Measurements from ENCODE around the gene LBHD2. TPM values are rescaled to one million over a fixed set of nuclear protein-coding genes. Genes with fewer than 3 reads are reported as not detected.

LBHD2 gene
- total RNA-seq, 2 experiments from 2014 or later = not detected

DNA sequence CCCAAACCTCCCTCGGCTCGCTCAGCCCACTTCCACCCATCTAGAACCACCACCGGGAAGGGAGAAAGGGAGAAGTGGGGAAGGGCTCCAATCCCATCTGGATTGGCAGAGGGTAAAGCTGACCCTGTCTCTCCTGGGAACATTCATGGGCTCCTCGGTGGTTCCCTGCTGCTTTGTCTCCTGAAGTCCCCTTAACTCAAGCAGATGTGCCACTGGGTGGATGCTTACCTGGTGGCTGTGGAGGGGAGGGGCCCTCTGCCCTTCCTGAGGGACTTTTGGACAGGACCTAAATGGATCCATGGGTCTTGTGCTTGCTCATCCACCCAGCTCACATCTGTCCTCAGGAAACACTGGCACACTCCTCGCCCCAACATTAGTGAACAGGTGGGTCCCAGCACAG is 24.5 kb upstream of the LBHD2 start:
- ATAC-seq (ENCODE audit: low read depth) (no peak), DNase-seq (no peak)
- Mint-ChIP-seq H3K4me1 (peaks cover 3% of the 10 kb centered on the region), H3K27ac (no peak overlapping the region), H3K36me3 (no peaks in the 10 kb centered on the region), H3K27me3 (peaks cover 55% of the 10 kb centered on the region), H3K4me3 (no peak overlapping the region), H3K9me3 (no peaks in the 10 kb centered on the region)
- POLR2A ChIA-PET = no interaction called here

DNA sequence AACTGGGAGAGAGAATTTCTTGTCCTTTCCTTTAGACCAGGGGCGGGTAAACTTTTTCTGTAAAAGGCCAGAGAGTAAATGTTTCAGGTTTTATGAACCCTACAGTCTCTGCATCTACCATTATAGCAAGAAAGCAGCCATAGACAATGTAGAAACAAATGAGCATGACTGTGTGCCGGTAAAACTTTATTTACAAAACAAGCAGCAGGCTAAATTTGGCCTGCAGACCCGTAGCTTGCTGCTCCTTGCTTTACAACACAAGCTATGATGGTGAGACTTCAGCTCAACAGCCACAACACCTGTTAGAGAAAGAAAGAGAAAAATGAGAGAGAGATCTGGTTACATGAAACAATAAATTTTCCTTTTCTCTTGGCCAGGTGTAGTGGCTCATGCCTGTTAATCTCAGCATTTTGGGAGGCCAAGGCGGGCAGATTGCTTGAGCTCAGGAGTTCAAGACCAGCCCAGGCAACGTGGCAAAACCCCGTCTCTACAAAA is 22.5 kb upstream of the LBHD2 start:
- peaks cover 40% of the 10 kb centered on the region for H3K27me3 Mint-ChIP-seq
- ATAC-seq (ENCODE audit: low read depth) (no peak), DNase-seq (no peak)
- POLR2A ChIA-PET = no interaction called here
- H3K27ac Mint-ChIP-seq = no peak overlapping the region
- no peaks in the 10 kb centered on the region for H3K36me3 Mint-ChIP-seq
- no peaks in the 10 kb centered on the region for H3K9me3 Mint-ChIP-seq
- no peak overlapping the region for H3K4me3 Mint-ChIP-seq
- H3K4me1 Mint-ChIP-seq = peaks cover 1% of the 10 kb centered on the region

DNA sequence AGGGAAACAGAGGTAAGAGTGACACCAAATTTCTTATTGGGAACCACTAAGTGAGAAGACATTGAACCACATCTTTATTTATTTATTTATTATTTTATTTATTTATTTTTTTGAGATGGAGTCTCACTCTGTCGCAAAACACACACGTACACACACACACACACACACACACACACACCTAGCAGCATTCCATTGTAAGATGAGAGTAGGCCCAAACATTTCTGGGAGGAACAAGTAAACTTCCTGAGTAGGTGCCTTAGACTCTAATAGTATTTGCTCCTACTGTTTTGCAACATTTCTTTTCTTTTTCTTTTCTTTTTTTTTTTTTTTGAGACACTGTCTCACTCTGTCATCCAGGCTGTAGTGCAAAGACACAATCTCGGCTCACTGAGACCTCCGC is 19.6 kb upstream of the LBHD2 start:
- H3K36me3 Mint-ChIP-seq = no peaks in the 10 kb centered on the region
- H3K27me3 Mint-ChIP-seq = peaks cover 26% of the 10 kb centered on the region
- H3K4me3 Mint-ChIP-seq = no peak overlapping the region
- ATAC-seq (ENCODE audit: low read depth) (no peak), DNase-seq (no peak)
- POLR2A ChIA-PET = no interaction called here
- H3K9me3 Mint-ChIP-seq = no peaks in the 10 kb centered on the region
- H3K27ac Mint-ChIP-seq = no peak overlapping the region
- no peaks in the 10 kb centered on the region for H3K4me1 Mint-ChIP-seq

DNA sequence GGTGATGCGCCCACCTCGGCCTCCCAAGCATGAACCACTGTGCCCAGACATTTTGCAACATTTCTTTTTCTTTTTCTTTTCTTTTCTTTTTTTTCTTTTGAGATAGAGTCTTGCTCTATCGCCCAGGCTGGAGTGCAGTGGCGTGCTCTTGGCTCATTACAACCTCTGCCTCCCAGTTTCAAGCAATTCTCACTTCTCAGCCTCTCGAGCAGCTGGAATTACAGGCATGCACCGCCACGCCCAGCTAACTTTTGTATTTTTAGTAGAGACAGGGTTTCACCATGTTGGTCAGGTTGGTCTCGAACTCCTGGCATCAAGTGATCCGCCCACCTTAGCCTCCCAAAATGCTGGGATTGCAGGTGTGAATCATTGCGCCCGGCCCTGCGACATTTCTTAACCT is 19.0 kb upstream of the LBHD2 start:
- POLR2A ChIA-PET = no interaction called here
- Mint-ChIP-seq H3K27me3 (peaks cover 21% of the 10 kb centered on the region), H3K9me3 (no peaks in the 10 kb centered on the region), H3K27ac (no peak overlapping the region), H3K4me1 (no peaks in the 10 kb centered on the region), H3K36me3 (no peaks in the 10 kb centered on the region), H3K4me3 (no peak overlapping the region)
- ATAC-seq (ENCODE audit: low read depth) (no peak), DNase-seq (no peak)

DNA sequence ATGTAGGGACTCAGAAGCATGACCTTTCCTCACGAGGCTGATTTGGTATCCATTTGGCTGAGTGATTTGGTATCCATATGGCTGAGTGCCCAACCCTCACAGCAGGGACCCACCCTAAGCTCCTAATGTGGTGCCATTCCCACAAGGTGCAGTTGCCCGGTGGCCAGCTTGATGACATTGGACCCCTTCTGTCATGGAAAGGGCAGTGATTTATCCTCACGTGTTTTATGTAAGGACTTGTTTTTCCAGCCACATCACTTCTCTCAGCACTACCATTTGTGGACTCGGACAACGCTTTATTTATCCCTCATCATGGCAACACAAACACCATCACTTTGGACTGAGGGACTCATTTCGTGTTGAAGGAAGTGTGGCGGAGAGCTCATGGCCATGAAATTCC is 18.1 kb upstream of the LBHD2 start:
- no peak overlapping the region for H3K27ac Mint-ChIP-seq
- no peaks in the 10 kb centered on the region for H3K9me3 Mint-ChIP-seq
- no peaks in the 10 kb centered on the region for H3K4me1 Mint-ChIP-seq
- no peak overlapping the region for H3K4me3 Mint-ChIP-seq
- DNase-seq = no peak
- no peaks in the 10 kb centered on the region for H3K36me3 Mint-ChIP-seq
- POLR2A ChIA-PET = no interaction called here
- ATAC-seq (ENCODE audit: low read depth) = no peak
- H3K27me3 Mint-ChIP-seq = peaks cover 20% of the 10 kb centered on the region

DNA sequence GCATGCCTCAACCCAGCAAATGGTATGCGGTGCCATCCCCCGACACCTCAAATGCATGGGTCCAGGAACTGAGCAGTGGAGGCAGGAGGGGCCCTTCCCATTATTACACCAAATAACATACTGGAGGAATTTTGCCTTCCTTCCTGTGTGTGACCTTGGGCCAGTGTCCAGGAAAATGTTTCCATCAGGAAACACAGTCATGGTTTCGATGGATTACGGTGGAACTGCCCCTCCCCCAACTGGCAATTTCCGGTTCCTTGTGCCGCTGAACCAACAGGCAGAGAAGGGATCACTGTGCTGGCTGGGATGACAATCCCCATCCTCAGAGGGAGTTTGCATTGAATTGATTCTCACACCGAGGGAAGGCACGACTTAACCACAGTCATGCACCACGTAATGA is 17.6 kb upstream of the LBHD2 start:
- POLR2A ChIA-PET = no interaction called here
- Mint-ChIP-seq H3K27me3 (peaks cover 20% of the 10 kb centered on the region), H3K9me3 (no peaks in the 10 kb centered on the region), H3K36me3 (no peaks in the 10 kb centered on the region), H3K4me3 (no peak overlapping the region), H3K4me1 (no peaks in the 10 kb centered on the region), H3K27ac (no peak overlapping the region)
- ATAC-seq (ENCODE audit: low read depth) = no peak
- DNase-seq = no peak

DNA sequence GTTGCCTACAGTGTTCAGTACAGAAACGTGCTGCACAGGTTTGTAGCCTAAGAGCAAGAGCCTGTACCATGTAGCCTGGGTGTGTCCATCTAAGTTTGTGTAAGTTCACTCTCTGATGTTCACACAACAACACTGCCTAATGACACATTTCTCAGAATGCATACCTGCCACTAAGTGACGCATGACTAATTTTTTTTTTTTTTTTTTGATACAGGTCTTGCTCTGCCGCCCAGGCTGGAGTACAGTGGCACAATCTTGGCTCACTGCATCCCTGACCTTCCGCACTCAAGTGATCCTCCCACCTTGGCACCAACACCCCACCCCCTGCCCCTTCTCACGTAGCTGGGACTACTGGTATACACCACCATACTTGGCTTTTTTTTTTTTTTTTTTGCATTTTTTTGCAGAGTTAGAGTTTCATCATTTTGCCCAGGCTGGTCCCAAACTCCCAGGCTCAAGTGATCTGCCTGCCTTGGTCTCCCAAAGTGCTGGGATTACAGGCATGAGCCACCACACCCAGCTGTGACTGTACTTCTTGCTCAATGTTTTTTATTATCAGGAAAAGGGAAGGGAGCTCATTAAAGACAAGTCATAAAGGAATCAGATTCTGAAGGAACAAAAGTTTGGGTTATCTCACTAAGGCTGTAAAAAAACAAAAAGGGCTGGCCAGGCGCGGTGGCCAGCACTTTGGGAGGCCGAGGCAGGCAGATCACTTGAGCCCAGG is 16.6 kb upstream of the LBHD2 start:
- Mint-ChIP-seq H3K4me3 (no peak overlapping the region), H3K9me3 (no peaks in the 10 kb centered on the region), H3K36me3 (no peaks in the 10 kb centered on the region), H3K27ac (no peak overlapping the region), H3K27me3 (peaks cover 20% of the 10 kb centered on the region), H3K4me1 (no peaks in the 10 kb centered on the region)
- ATAC-seq (ENCODE audit: low read depth) = no peak
- no peak for DNase-seq
- POLR2A ChIA-PET = no interaction called here

DNA sequence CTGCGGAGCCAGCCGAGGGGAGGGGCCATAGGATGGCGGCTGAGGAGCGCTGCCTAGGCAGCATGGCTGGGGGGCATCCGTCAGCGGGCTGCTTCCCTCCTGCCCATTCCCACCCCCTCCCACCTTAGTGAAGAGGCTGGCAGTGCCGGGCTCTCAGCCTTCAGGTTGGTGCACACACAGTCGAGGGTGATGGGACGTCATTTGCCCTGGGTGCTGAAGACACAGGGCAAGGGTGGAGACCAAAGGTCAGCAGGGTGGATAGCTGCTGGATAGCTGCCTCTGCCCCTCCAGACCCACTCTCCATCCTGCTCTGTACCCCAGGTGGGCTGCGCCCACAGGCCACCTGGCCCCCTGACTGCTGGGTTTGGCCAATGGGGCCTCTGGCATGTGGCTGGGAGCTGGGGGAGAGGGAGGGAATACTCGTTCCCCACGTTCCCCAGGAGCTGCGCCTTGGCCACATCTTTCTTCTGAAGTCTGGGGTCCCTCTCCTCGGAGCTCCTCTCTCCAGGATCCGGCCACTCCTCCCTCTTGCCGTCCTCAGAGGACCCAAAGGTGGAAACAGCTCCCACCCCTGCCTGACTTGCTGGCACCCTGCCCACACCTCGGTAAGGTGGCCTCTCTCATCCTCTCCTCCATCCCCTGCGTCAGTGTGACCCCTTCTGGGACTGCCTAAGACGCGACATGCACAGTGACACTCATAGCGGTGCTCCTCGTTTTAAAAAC is 15.5 kb upstream of the LBHD2 start:
- H3K27ac Mint-ChIP-seq = no peak overlapping the region
- no peaks in the 10 kb centered on the region for H3K36me3 Mint-ChIP-seq
- DNase-seq (no peak), ATAC-seq (ENCODE audit: low read depth) (no peak)
- H3K4me1 Mint-ChIP-seq = no peaks in the 10 kb centered on the region
- no peak overlapping the region for H3K4me3 Mint-ChIP-seq
- H3K27me3 Mint-ChIP-seq = peaks cover 12% of the 10 kb centered on the region
- H3K9me3 Mint-ChIP-seq = no peaks in the 10 kb centered on the region
- POLR2A ChIA-PET = no interaction called here

DNA sequence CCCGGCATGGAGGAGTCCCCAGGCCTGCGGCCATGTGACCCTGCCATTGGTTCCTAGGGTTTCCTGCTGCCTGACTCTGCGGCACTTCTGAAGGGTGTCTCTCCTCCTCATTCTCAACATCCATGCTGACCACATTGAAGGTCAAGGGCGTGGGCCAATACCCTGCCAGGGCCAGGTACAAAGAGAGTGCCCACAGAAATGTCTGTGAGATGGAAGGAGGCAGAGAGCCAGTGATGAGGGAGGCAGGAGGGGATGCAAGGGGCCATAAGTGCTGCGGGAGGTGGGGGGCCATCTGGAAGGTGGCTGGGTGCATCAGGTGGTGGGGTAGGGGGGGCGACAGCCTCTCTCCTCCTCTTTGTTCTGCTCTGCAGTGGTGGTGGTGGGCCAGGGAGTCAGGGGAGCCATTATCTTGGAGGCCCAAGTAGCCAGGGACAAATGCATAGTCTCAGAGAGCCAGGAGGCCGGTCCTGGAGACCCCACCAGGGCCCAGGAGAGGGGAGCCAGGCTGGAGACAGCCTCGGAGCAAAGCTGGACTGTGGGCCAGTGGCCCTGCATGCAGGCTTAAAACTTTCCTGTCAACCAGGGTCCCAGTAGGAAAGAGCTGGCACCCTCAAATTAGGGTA is 13.6 kb upstream of the LBHD2 start:
- H3K4me1 Mint-ChIP-seq = no peaks in the 10 kb centered on the region
- H3K36me3 Mint-ChIP-seq = no peaks in the 10 kb centered on the region
- DNase-seq = no peak
- H3K4me3 Mint-ChIP-seq = no peak overlapping the region
- H3K27ac Mint-ChIP-seq = no peak overlapping the region
- no peaks in the 10 kb centered on the region for H3K9me3 Mint-ChIP-seq
- H3K27me3 Mint-ChIP-seq = peaks cover 7% of the 10 kb centered on the region
- ATAC-seq (ENCODE audit: low read depth) = no peak
- POLR2A ChIA-PET = no interaction called here

DNA sequence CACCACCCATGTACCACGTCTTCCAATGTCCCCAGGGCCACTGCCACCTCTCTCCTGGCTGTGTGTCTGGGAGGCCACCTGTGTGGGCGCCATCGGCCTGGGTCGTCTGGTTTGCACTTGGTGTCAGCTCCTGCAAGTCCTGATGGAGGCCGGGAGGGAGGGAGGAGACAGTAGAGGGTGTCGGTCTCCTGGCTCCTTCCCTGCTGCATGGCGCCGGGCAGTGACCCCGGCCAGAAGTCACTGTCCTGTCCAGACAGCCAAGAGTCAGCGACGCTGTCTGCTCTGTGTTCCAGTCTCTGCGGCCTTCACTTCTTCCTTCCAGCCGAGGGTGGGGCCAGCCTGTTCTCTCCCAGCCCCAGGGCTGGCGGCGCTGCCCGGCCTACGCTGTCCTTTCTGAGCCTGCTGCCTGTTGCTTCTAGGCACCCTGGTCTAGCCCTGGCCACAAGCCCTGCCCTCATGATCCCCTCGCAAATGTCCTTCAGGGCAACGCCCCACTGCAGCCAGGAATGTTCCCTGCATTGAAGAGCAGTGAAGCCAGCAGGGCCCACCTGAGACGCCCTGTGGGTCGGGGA is 13.0 kb upstream of the LBHD2 start:
- Mint-ChIP-seq H3K27me3 (peaks cover 7% of the 10 kb centered on the region), H3K27ac (no peak overlapping the region), H3K4me1 (no peaks in the 10 kb centered on the region), H3K4me3 (no peak overlapping the region), H3K9me3 (no peaks in the 10 kb centered on the region), H3K36me3 (no peaks in the 10 kb centered on the region)
- no peak for DNase-seq
- POLR2A ChIA-PET = no interaction called here
- no peak for ATAC-seq (ENCODE audit: low read depth)

DNA sequence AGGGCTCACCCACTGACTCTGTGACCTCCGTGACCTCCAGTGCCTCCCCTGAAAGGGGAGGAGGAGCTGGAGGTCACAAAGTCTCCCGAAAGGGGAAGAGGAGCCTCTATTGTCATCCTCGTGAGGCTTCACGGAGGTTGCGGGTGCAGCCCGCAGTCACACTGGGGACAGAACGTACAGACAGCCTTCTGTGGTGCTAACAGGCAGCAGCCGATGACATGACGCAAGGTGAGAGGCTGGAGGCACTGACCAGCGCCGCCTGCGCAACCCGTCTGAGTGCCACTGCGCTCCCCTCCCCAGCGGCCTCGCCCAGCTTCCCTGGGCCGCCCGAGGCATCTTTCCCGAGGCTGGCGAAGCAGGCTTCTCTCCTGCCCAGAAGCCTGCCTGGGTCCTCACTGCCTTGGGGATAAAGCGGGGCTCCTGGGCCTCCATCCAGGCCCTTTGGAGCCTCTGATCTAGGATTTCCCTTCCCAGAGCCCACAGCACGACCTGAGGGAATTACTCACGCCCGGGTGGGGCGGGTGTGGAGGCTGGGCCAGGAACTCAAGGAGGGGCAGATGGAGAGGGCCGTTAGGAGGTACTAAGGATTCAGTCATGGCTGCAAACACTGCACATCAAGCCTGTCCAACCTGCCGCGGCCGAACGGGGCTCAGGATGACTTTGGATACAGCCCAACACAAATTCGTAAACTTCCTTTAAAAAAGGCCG is 12.3 kb upstream of the LBHD2 start:
- H3K36me3 Mint-ChIP-seq = no peaks in the 10 kb centered on the region
- POLR2A ChIA-PET = no interaction called here
- DNase-seq (no peak), ATAC-seq (ENCODE audit: low read depth) (no peak)
- no peak overlapping the region for H3K27ac Mint-ChIP-seq
- no peak overlapping the region for H3K4me3 Mint-ChIP-seq
- H3K4me1 Mint-ChIP-seq = no peaks in the 10 kb centered on the region
- H3K9me3 Mint-ChIP-seq = no peaks in the 10 kb centered on the region
- peaks cover 7% of the 10 kb centered on the region for H3K27me3 Mint-ChIP-seq

DNA sequence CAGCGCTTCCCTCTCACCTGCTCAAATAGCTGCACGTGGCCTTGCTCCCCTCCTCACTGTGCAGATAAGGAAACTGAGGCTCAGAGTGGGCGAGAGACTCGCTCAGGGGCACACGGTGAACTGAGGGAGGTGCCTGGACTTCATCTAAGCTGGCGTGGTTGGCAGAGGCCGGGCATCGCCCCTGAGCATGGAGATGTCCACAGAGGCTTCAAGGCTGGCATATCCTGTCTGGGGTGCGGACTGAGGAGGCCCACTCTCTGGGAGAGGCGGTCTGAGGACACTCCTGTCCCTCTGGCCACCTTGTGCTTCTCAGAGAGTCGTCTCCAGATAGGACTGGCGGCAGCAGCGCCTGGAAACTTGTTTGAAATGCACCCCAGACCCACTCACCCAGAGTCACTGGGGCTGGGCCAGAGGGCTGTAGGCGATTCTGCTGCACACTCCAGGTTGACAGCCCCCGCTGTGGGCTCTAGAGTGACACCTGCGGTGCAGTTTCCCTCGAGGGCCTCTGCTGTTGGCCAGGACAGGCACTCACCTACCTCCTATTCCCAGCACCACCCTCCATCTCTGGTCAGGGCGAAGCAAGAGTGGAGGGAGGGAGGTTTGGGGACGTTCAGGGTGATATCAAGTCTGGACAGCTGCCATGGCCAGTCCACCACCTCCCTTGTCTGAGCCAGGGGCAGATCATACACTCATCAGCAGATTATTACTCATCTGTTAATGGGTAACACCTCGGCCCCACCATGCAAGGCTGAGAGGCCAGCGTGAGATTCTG is 11.2 kb upstream of the LBHD2 start:
- POLR2A ChIA-PET = no interaction called here

DNA sequence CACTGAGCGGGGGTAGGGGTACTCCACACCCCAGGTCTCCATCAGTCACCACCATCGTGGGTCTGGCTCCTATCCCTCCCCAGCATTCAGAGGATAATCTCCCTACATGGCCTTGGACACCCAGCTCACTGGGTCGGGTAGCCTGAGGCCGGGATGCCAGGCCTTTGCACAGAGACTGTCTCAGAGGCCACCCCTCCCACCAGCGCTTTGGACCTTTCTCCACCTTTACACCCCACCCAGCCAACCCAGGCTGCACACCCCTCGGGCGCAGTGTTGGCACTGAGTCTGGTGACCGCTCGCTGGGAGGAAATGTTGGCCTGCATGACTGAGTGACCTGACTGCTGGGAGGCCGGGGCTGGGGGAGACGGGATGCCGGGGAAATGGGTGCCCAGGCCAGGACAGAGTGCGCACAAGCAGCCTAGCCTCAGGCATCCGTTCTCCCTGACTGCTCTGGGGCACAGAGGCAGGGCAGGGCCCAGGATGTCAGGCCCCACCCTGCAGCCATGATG is 10.6 kb upstream of the LBHD2 start:
- H3K36me3 Mint-ChIP-seq = no peaks in the 10 kb centered on the region
- H3K27me3 Mint-ChIP-seq = peaks cover 4% of the 10 kb centered on the region
- DNase-seq (no peak), ATAC-seq (ENCODE audit: low read depth) (no peak)
- H3K27ac Mint-ChIP-seq = no peak overlapping the region
- no peak overlapping the region for H3K4me3 Mint-ChIP-seq
- H3K4me1 Mint-ChIP-seq = no peaks in the 10 kb centered on the region
- POLR2A ChIA-PET = no interaction called here
- H3K9me3 Mint-ChIP-seq = no peaks in the 10 kb centered on the region

More for the DNA sequence above, 11.2 kb upstream of the LBHD2 start:
- Mint-ChIP-seq H3K4me1 (no peaks in the 10 kb centered on the region), H3K4me3 (no peak overlapping the region), H3K36me3 (no peaks in the 10 kb centered on the region), H3K27me3 (peaks cover 4% of the 10 kb centered on the region), H3K9me3 (no peaks in the 10 kb centered on the region), H3K27ac (no peak overlapping the region)
- ATAC-seq (ENCODE audit: low read depth) (no peak), DNase-seq (no peak)
